ENCODE measurements around the gene CTAG1B. TPM values are rescaled to one million over a fixed set of nuclear protein-coding genes. Genes with fewer than 3 reads are reported as not detected.

CTAG1B gene
- total and polyA plus RNA-seq, 2 donors (not counting 1 experiment from before 2014, with no cell fraction given): not detected

GRCh38 chrX:154597221-154597620 lies 21.9 kb downstream of the CTAG1B start:
- Histone ChIP-seq H3K4me2 (ENCODE audit: extremely low read depth, insufficient read depth, low read length) (no peak overlapping the region), H3K27ac (ENCODE audit: insufficient read depth, low read length) (no peak overlapping the region), H3K9me3 (ENCODE audit: control insufficient read depth, insufficient read depth, low read depth, low read length) (no peaks in the 10 kb centered on the region), H3K79me2 (ENCODE audit: control insufficient read depth, insufficient read depth, low read length) (no peaks in the 10 kb centered on the region), H3K9ac (ENCODE audit: insufficient read depth, low read length) (no peak overlapping the region), H4K20me1 (ENCODE audit: control insufficient read depth, extremely low read depth, insufficient read depth, low read length) (no peaks in the 10 kb centered on the region), H3K36me3 (ENCODE audit: control insufficient read depth, insufficient read depth, low read length) (no peaks in the 10 kb centered on the region), H3K4me1 (ENCODE audit: control insufficient read depth, extremely low read depth, insufficient read depth, low read length) (no peaks in the 10 kb centered on the region), H2AFZ (ENCODE audit: low read length) (no peak overlapping the region), H3K27me3 (ENCODE audit: control insufficient read depth, insufficient read depth, low read length) (peaks cover 7% of the 10 kb centered on the region), H3K4me3 (replicated peaks in 1 of 4; ENCODE audit: control extremely low read depth in 1 of 4, insufficient read depth in 1 of 4, low read depth in 3 of 4, low read length in 4 of 4) (no peak overlapping the region)
- no peak for DNase-seq (ENCODE audit: low read depth in 2 of 2)
- no peak for TF ChIP-seq EZH2 (IDR thresholded peaks at IDR 0.05; ENCODE audit: low read length, missing control alignments)
- TF ChIP-seq CTCF (conservative IDR thresholded peaks at IDR 0.05 in 1 of 2, IDR thresholded peaks at IDR 0.05 in 1 of 2; ENCODE audit: low read depth in 1 of 2, low read length in 2 of 2): no peak

GRCh38 chrX:154596290-154596929 lies 22.7 kb downstream of the CTAG1B start:
- peaks cover 7% of the 10 kb centered on the region for H3K27me3 ChIP-seq (ENCODE audit: control insufficient read depth, insufficient read depth, low read length)
- no peaks in the 10 kb centered on the region for H3K9me3 ChIP-seq (ENCODE audit: control insufficient read depth, insufficient read depth, low read depth, low read length)
- no peaks in the 10 kb centered on the region for H3K36me3 ChIP-seq (ENCODE audit: control insufficient read depth, insufficient read depth, low read length)
- H4K20me1 ChIP-seq (ENCODE audit: control insufficient read depth, extremely low read depth, insufficient read depth, low read length): no peaks in the 10 kb centered on the region
- H3K9ac ChIP-seq (ENCODE audit: insufficient read depth, low read length): no peak overlapping the region
- no peaks in the 10 kb centered on the region for H3K4me1 ChIP-seq (ENCODE audit: control insufficient read depth, extremely low read depth, insufficient read depth, low read length)
- no peak overlapping the region for H3K4me3 ChIP-seq (replicated peaks in 1 of 4; ENCODE audit: control extremely low read depth in 1 of 4, insufficient read depth in 1 of 4, low read depth in 3 of 4, low read length in 4 of 4)
- no peak for TF ChIP-seq EZH2 (IDR thresholded peaks at IDR 0.05; ENCODE audit: low read length, missing control alignments)
- no peak for TF ChIP-seq CTCF (conservative IDR thresholded peaks at IDR 0.05 in 1 of 2, IDR thresholded peaks at IDR 0.05 in 1 of 2; ENCODE audit: low read depth in 1 of 2, low read length in 2 of 2)
- no peaks in the 10 kb centered on the region for H3K79me2 ChIP-seq (ENCODE audit: control insufficient read depth, insufficient read depth, low read length)
- no peak overlapping the region for H2AFZ ChIP-seq (ENCODE audit: low read length)
- peak in 1 of 2 donors; percentile 95 for DNase-seq (ENCODE audit: low read depth in 2 of 2)
- no peak overlapping the region for H3K4me2 ChIP-seq (ENCODE audit: extremely low read depth, insufficient read depth, low read length)
- H3K27ac ChIP-seq (ENCODE audit: insufficient read depth, low read length): no peak overlapping the region

GRCh38 chrX:154595559-154596249 lies 23.4 kb downstream of the CTAG1B start:
- H2AFZ ChIP-seq (ENCODE audit: low read length): no peak overlapping the region
- no peaks in the 10 kb centered on the region for H3K36me3 ChIP-seq (ENCODE audit: control insufficient read depth, insufficient read depth, low read length)
- H3K27me3 ChIP-seq (ENCODE audit: control insufficient read depth, insufficient read depth, low read length): peaks cover 7% of the 10 kb centered on the region
- no peak overlapping the region for H3K4me2 ChIP-seq (ENCODE audit: extremely low read depth, insufficient read depth, low read length)
- H3K9ac ChIP-seq (ENCODE audit: insufficient read depth, low read length): no peak overlapping the region
- TF ChIP-seq EZH2 (IDR thresholded peaks at IDR 0.05; ENCODE audit: low read length, missing control alignments): no peak
- no peak for TF ChIP-seq CTCF (conservative IDR thresholded peaks at IDR 0.05 in 1 of 2, IDR thresholded peaks at IDR 0.05 in 1 of 2; ENCODE audit: low read depth in 1 of 2, low read length in 2 of 2)
- no peaks in the 10 kb centered on the region for H4K20me1 ChIP-seq (ENCODE audit: control insufficient read depth, extremely low read depth, insufficient read depth, low read length)
- H3K9me3 ChIP-seq (ENCODE audit: control insufficient read depth, insufficient read depth, low read depth, low read length): no peaks in the 10 kb centered on the region
- H3K4me3 ChIP-seq (replicated peaks in 1 of 4; ENCODE audit: control extremely low read depth in 1 of 4, insufficient read depth in 1 of 4, low read depth in 3 of 4, low read length in 4 of 4): no peak overlapping the region
- no peaks in the 10 kb centered on the region for H3K4me1 ChIP-seq (ENCODE audit: control insufficient read depth, extremely low read depth, insufficient read depth, low read length)
- no peaks in the 10 kb centered on the region for H3K79me2 ChIP-seq (ENCODE audit: control insufficient read depth, insufficient read depth, low read length)
- no peak overlapping the region for H3K27ac ChIP-seq (ENCODE audit: insufficient read depth, low read length)
- peak; percentile 33 to 35 for DNase-seq (ENCODE audit: low read depth in 2 of 2)
